ENCODE data around the gene UBB.

DNA sequence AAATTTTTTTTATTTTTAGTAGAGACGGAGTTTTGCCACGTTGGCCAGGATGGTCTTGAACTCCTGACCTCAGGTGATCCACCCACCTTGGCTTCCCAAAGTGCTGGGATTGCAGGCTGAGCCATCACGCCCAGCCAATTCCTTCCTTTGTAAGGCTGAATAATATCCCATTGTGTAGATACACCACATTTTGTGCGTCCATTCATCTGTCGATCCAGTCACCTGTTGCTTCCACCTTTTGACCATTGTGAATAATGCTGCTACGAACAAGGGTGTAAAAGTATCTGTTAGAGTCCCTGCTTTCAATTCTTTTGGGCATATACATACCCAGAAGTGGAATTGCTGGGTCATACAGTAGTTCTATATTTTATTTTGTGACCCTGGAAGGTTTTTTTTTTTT, 49.8 kb downstream of the UBB start:
- TF ChIP-seq POLR2A (IDR thresholded peaks at IDR 0.05) (no peak), POLR2AphosphoS5 (IDR thresholded peaks at IDR 0.05; ENCODE audit: insufficient read depth in 1 of 2, low read depth in 1 of 2) (no peak)
- TF ChIP-seq, protein P1, sequence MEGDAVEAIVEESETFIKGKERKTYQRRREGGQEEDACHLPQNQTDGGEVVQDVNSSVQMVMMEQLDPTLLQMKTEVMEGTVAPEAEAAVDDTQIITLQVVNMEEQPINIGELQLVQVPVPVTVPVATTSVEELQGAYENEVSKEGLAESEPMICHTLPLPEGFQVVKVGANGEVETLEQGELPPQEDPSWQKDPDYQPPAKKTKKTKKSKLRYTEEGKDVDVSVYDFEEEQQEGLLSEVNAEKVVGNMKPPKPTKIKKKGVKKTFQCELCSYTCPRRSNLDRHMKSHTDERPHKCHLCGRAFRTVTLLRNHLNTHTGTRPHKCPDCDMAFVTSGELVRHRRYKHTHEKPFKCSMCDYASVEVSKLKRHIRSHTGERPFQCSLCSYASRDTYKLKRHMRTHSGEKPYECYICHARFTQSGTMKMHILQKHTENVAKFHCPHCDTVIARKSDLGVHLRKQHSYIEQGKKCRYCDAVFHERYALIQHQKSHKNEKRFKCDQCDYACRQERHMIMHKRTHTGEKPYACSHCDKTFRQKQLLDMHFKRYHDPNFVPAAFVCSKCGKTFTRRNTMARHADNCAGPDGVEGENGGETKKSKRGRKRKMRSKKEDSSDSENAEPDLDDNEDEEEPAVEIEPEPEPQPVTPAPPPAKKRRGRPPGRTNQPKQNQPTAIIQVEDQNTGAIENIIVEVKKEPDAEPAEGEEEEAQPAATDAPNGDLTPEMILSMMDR (IDR thresholded peaks at IDR 0.05), result no peak

Data from vagina (tissue), 2 donors.